Lower leg skin (tissue), 3 donors: Measurements from ENCODE around the gene COMMD7.

Experiments
- CTCF ChIP-seq, 3 donors: fragments of 450-650 bp; IDR thresholded peaks; one replicate each; pipeline ENCODE4 v1.5.1; 2016; ENCODE audit warnings: antibody characterized with exemption in 3 of 3, mild to moderate bottlenecking in 3 of 3, moderate library complexity in 2 of 3
- POLR2A ChIP-seq, 2 donors: fragments of 450-650 bp; IDR thresholded peaks; one replicate each; pipeline ENCODE4 v1.6.1; 2016 to 2017; ENCODE audit warnings: antibody characterized with exemption in 2 of 2, mild to moderate bottlenecking in 1 of 2, moderate library complexity in 1 of 2

DNA sequence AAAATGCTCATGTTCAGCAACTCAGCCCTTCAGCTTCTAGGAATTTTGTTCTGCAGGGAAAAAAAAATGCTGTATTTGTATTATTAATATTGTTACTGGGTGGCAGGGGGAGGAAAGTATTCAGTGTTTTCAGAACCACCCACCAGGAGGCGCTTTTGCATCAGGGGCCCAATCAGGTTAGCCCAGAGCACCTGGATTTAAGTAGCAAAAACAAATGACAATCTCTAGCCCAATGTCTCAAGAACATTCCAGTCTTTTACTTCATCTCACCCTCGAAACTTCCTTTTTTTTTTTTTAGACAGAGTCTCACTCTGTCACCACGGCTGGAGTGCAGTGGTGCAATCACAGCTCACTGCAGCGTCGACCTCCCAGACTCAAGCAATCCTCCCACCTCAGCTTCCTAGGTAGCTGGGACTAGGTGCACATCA is 68.9 kb downstream of the COMMD7 start:
- TF ChIP-seq CTCF (IDR thresholded peaks at IDR 0.05): no peak
- no peak for TF ChIP-seq POLR2A (IDR thresholded peaks at IDR 0.05)
